Fibroblast of mammary gland (primary cell): ENCODE measurements around the gene HSF2BP.

Experiments used
- DNase-seq: peaks from one replicate; pipeline ENCODE4 v3.0.0-alpha.2; 2010; ENCODE audit warnings: low read depth
- H3K4me3 ChIP-seq: 2 replicates; pipeline ENCODE4 v1.5.1; 2011; ENCODE audit warnings: low read depth, mild to moderate bottlenecking, low read length, moderate library complexity; ENCODE audit not compliant: control insufficient read depth
- CTCF ChIP-seq: conservative IDR thresholded peaks from 2 replicates; pipeline ENCODE4 v1.5.1; 2011; ENCODE audit warnings: low read depth, low read length, inconsistent platforms; ENCODE audit not compliant: control insufficient read depth, insufficient read depth

Gene HSF2BP

GRCh38 chr21:43691801-43692200, 32.5 kb upstream of the HSF2BP start:
- no peak for TF ChIP-seq CTCF

GRCh38 chr21:43691086-43691795, 32.0 kb upstream of the HSF2BP start:
- TF ChIP-seq CTCF: no peak
- DNase-seq: no peak
- H3K4me3 ChIP-seq: no peak overlapping the region

More at GRCh38 chr21:43691801-43692200, 32.5 kb upstream of the HSF2BP start:
- no peak overlapping the region for H3K4me3 ChIP-seq
- no peak for DNase-seq

GRCh38 chr21:43690346-43690745, 31.1 kb upstream of the HSF2BP start:
- H3K4me3 ChIP-seq: no peak overlapping the region
- no peak for DNase-seq
- no peak for TF ChIP-seq CTCF

GRCh38 chr21:43689556-43690337, 30.5 kb upstream of the HSF2BP start:
- TF ChIP-seq CTCF: no peak
- no peak overlapping the region for H3K4me3 ChIP-seq
- DNase-seq: no peak

- DNase-seq: no peak
- no peak overlapping the region for H3K4me3 ChIP-seq
- TF ChIP-seq CTCF: no peak
Measured at GRCh38 chr21:43688906-43689305, 29.6 kb upstream of the HSF2BP start.

- TF ChIP-seq CTCF: no peak
- DNase-seq: no peak
Measured at GRCh38 chr21:43687566-43688399, 28.5 kb upstream of the HSF2BP start.

More at GRCh38 chr21:43687566-43688399, 28.5 kb upstream of the HSF2BP start:
- no peak overlapping the region for H3K4me3 ChIP-seq
